HG02588 (cell line): ENCODE results near the gene DOK3.

Source experiments
- ATAC-seq: cut with Tn5 transposase; IDR thresholded peaks from one replicate; pipeline ENCODE4 v1.9.1; 2021; ENCODE audit warnings: mild to moderate bottlenecking, moderate library complexity; ENCODE audit not compliant: unreplicated experiment

The DOK3 gene, protein sequence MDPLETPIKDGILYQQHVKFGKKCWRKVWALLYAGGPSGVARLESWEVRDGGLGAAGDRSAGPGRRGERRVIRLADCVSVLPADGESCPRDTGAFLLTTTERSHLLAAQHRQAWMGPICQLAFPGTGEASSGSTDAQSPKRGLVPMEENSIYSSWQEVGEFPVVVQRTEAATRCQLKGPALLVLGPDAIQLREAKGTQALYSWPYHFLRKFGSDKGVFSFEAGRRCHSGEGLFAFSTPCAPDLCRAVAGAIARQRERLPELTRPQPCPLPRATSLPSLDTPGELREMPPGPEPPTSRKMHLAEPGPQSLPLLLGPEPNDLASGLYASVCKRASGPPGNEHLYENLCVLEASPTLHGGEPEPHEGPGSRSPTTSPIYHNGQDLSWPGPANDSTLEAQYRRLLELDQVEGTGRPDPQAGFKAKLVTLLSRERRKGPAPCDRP

DNA sequence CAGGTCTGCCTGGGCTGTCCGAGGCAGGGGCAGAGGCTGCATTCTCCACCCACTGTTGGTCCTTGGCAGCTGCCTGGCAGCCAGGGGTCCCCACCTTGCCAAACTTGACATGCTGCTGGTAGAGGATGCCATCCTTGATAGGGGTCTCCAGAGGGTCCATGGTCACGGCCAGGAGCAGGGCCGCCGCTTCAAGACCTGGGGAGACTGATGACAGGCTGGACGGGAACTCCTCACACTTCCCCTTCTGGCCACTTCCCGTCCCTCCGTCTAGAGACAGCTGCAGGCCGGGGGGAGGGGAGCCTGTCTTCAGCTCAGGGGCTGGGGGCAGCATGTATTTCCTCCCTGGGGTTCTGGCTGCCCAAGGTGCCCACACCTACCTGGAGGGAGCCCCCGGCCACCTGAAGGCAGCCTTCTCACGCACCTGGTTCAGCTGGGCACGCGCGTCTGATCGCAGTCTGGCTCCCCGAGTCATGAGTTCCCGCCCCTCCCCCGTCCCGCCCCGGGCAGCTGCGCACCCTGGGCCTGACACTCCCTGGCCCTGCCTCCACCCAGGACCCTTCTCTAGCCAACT lies at the start of gene DOK3:
Gene DOK3 (minus strand): TSS at position 446 of the 571 bp plus-strand sequence. CDS start 286 bp downstream, at position 160.
- ATAC-seq, result peak; percentile 28

DNA sequence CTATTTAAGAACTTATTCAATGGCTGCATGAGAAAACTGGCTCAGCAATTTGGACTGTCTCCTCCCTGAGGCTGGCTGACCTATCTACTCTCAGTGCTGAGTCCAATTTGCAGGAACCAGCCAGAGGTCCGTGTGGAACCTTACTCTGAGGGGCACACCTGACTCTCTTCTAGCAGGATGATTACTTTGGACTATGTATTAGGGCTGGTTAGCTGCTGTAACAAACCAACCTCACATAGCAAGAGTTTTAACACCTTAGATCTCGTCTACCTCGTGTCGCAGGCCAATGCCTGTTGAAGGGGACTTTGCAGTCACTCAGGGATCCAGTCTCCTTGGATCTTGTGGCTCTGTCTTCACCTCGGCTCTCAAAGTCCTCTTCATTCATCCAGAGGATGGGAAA lies 48.2 kb upstream of the DOK3 start:
- no peak for ATAC-seq

DNA sequence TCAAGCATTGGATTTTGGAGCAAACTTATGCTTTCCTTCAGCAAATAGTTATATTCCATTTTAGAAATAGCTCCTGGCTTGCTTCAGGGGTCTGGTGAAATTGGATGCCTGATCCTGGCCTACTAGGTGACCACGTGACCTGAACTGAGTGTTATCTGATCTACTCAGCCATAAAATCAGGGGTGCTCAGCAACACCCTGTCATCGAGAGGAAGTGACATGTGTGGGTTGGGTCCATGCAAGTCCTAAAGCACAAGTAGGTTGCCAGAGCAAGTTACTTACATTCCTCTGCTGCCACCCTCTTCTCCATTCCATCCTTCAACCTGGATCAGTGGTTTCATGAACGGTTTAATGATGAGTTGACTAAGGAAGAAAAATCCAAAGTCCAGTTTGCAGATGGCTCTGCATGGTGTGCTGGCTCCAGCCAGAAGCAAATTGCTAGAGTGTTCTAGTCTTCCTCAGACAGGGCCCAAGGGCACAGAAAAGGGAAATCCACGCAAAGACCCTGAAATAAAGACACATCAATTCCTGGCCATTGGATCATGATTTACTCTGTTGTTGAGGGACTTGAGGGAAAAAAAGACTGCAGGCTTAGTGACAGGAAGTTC lies 47.5 kb upstream of the DOK3 start:
- no peak for ATAC-seq

DNA sequence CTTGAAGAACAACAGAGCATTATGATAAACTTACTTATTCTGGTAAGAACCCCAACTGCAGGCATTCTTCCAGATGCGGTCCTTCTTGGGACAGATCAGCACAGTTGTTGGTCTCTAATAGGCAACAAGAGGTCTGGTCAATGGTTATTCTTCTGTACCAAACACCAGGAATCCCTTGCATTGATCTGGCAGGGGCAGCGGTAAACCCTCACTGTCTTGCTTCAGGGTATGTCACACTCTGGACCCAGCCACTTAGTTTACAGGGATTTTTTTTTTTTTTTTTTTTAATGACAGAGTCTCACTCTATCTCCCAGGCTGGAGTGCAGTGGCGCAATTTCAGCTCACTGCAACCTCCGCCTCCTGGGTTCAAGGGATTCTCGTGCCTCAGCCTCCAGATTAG lies 46.0 kb upstream of the DOK3 start:
- no peak for ATAC-seq

DNA sequence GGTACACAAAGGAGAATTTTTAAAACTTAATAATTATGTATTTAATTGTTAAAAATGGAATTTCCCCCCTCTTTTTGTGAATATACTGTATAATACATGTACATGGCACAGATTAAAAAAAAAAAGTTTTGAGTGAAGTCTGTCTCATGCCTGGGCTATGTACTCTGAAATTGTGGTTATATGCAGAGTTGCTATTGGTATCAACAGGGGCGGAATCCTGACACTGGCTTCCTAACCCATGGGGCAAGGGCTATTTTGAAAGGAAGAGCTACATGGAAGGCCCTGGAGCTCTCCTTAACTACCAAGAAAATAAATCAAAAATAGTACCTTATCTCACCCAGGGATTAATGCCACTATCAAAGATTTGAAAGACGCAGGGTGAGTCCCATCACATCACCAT lies 45.6 kb upstream of the DOK3 start:
- no peak for ATAC-seq

DNA sequence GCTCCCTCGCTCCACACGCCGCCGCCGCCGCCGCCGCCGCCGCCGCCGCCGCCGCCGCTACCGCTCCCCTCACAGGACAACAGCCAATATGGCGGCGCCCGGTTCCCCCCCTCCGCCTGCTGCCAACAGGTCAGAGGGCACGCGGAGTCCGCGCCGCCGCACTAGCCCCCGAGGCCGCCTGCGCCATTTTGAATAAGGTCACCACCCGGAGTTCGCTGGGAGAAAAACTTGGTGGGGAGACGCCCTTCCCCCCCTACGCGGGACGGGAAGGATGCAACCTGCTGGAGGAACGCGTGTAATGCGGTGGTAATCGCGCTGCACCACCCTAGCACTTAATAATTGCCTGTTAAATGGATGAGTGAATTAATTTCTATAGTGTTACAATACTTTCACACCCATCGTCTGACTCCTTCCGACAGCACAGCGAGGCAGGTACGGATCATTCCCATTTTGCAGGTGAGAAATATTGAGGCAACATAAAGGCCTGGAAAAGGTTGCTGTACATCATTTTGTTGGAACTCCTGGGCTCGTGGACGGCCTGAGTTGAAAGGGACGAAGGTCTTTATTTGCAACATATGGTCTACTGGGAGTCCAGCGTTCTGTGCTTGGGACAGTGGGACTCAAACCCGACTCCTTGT lies 45.0 kb upstream of the DOK3 start, which contains the start of gene FAM193B:
Gene FAM193B (minus strand): TSS at position 90 of the 638 bp plus-strand sequence. CDS start 105 bp downstream, outside the sequence.
- peak; percentile 92 for ATAC-seq

DNA sequence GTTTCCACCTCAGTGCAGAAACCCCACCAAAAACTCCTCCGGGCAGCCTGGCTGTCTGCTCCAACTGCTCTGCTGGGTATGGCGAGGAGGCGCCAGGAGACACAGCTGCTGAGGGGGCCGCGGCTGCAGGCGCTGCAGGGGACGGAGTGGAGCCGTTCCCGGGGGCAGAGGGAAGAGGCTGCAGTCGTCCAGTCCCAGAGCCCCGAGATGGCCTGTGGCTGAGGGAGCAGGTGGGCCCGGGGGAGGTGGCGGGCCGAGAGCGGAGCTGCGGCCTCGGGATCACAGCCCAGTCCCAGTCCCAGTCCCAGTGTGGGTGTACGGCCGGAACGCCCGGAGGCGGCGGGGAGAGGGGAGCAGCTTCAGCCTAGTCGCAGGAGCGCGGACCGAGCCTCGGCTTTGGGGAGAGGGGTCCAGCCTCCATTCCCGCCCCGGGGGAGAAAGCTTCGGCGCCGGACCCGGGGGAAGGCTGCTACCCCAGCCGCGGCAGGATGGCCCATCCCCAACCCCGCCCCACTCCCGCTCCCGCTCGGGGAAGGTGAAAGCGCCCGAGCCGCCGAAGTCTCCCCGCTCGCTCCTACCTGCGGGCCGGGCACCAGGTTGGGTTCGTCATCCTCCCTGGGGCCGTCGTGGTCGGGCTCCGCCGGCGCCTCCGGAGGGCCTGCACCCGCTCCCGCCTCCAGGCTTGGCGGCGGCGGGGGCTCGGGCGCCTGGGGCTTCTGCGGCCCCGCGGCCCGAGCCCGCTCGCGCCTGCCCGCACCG lies 44.2 kb upstream of the DOK3 start:
- ATAC-seq, result peak; percentile 41

DNA sequence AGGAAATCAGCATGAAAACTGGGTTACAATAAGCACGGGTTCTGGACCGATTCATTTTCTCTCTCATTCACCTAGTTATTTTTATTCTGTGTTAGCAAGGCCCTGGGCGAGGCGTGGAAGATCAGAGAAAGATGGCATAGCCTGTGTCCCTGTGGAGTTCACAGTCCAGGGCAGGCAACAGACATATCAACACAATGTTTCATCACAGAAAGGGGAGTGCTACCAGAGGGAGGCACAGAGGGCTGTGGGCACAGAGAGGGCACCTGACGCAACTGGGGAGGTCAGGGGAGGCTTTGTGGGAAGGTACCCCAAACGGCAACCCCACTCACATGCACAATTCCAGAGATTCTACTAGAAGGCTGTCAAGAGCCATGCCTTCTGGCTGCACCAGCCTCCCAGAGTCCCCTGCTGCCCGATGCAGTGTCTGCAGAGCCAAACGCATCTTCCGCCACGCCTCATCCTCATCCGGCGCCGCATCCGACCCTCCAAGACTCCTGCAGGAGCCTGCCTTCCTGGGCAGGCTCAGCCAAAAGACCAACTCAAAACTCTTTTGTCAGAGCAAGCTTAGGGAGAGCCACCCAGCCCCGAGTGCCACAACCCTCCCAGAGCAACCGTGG lies 43.3 kb upstream of the DOK3 start:
- ATAC-seq, result no peak

DNA sequence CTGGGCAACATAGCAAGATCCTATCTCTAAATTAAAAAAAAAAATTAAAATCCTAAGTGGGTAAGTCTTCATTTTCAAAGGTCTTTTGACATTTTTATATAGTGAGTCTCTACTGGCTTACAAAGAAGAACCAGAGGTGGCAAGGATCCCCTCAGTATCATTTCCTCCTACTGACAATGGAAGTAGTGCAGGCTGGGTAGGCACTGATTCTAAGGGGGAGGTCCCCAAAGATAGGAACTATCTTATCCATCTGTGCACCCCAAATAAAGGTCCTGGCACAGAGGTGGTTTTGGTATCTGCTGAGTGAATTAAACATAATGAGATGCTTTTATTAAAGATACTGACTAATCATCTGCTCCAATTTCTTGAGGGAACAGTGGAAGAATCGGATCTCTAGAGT lies 40.5 kb upstream of the DOK3 start:
- no peak for ATAC-seq

DNA sequence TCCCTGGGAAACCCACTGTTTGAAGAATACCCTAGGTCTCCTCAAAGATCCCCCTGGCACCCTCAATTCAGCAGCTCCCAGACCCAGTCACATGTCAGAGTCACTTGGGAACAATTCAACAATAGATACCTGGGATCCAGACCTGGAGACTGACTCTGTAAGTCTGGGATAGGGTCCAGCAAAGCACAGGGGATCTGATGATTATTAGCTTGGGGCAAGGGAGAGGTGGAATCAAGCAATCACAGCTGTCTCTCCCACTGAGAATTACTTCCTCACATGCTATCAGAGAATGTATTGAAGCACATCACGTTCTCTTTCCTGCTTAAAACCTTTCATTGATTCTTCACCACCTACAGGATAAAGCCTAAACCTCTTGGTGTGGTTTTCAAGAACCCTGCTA lies 38.9 kb upstream of the DOK3 start:
- no peak for ATAC-seq

DNA sequence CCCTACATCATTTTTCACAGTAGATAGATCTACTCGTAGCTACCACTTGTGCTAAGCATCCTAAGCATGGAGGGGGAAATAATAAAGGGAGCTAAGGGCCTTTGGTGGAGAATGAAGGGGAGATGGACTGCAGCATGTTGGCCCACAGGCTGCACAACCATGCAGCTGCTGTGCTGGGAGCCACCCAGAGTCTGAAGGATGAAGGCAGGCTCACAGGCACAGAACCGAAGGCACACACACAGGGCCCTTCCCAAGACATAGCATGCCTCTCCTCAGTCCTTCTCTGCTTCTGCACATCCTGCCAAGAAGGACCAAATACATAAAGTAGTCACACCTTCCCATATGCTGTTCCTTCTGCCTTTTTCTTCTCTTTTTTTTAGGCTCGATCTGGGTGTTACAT lies 38.1 kb upstream of the DOK3 start:
- no peak for ATAC-seq

DNA sequence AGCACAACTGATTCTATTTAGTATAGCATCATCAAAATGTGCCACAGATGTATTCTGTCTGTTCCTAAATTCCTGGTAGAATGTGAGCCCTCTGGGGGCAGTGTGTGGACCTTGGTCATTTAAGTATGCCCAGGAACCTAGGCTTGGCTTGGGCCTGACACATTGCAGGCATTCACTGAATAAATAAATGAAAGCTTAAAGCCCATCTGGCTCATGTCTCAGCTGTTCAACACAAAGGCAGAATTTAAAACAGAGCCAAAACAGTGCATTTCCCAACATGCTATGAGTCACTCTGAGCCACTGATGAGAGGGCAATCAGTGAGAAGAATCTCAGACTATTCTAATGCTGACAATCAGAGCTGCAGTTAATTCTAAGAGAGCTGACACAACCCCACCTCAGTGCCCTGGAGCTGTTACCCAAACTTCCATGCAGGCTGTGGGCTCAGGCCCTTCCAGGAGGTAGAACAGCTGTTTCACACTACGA lies 36.7 kb upstream of the DOK3 start:
- ATAC-seq, result no peak

DNA sequence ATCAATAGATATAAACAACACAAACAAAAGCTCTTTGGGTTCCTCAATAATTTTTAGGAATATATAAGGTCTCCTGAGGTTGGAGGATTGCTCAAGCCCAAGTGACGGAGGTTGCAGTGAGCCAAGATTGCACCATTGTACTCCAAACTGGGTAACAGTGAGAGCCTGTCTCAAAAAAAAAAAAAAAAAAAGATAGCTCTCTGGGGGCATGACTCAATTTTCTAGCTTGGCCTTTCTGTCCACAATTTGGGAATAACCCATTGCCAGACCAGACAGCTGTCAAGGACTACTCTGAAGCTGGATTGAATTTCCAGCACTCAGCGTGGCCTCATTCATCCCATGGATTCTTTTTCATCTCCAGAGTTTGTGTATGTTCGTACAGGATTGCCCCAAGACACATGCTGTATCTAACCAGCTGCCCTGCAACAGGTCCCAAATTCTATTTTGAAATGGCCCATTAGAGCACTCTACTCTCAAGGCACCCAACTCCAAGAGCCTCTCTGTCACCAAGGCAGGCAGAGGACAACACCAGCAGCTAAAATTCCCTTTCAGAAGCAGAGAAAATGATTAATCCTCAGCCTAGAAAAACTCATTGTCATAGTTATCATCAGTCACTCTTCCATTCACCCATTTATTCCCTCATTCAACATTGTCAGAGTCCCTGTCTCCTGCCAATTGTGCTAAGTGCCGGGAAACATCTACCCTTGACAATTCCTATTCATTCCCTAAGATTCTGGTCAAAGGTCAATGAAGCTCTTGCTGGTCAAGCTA lies 36.0 kb upstream of the DOK3 start:
- ATAC-seq, result no peak

DNA sequence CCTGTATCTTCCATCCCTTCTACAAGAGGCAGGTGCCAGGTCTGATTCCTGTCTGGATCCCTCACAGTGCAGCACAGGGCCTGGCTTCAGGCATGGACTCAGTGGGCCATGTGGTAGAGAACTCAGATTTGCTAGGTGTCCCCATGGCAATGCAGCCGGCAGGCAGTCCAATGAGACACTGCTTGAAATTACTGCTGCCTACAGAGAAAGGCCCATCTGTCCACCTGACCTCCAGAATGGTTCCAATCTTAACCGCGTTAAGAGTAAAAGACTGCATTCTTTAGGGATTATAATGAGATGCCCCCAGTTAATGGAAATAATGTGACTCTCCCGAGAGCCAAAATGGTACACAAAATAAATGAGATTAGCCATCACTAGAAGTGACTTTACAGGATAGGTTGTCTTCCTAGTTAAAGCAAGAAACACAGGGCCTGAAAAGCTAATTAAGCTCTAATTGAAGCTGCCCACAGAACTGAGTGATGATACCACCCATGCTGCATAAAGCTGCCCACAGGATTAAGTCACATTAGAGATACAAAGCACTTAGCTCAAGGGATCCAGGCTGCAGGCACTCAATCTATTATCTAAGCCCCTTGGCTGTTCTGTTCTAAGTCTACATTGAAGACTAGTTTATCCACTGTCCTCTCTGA lies 33.3 kb upstream of the DOK3 start:
- no peak for ATAC-seq

DNA sequence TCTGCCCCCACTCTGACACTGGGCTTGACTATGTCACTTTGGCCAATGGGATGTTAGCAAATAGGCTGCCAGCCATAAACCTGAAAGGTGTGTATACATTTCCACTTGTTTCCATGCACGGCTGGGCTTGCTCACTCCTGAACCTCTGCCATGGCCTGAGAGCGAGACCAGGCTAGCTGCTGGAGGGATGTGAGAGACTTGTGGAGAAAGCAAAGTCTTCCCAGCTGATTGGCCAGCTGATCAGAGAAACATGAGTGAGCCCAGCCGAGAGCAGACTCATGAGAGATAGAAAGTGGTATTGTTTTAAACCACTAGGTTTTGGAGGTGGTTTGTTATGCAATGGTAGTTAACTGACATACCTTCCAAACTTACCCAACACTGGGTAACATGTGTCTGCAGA lies 30.8 kb upstream of the DOK3 start:
- ATAC-seq, result no peak

DNA sequence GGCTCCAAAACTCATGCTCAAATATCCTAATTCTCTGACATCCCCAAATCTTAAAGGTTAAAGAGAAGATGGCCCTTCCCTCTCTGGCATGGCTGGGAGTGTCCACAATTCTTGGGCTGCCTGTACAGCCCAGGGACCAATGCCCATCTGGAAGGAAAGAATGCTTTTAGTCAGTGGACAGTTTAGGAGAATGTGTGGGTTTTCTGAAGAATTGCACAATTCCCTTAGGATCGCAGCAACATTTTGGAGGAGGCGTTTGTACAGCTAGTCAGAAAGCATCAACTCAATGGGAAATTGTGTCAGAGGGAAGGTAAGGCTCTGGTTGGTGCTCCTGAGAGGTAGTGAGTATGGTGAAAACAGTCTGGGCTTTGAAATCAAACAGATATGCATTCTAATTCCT lies 29.8 kb upstream of the DOK3 start:
- no peak for ATAC-seq

DNA sequence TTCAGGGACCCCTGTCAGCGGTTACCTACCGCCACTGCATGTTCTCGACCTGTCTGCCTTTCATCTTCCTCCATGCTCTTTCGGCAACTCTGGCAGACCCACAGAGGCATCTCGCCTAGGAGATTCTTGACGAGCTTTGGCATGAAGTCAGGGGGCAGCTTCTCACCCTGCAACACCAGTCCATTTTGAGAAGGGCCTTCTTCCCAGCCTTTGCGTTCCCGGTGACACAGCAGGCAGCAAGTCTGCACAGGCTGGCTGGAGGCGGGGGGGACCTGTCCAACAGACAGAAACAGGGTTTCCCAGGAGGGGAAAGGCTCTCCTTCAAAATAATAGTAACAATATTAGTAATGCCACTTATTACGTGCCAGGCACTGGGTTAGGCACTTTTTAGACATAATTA lies 29.2 kb upstream of the DOK3 start:
- no peak for ATAC-seq

DNA sequence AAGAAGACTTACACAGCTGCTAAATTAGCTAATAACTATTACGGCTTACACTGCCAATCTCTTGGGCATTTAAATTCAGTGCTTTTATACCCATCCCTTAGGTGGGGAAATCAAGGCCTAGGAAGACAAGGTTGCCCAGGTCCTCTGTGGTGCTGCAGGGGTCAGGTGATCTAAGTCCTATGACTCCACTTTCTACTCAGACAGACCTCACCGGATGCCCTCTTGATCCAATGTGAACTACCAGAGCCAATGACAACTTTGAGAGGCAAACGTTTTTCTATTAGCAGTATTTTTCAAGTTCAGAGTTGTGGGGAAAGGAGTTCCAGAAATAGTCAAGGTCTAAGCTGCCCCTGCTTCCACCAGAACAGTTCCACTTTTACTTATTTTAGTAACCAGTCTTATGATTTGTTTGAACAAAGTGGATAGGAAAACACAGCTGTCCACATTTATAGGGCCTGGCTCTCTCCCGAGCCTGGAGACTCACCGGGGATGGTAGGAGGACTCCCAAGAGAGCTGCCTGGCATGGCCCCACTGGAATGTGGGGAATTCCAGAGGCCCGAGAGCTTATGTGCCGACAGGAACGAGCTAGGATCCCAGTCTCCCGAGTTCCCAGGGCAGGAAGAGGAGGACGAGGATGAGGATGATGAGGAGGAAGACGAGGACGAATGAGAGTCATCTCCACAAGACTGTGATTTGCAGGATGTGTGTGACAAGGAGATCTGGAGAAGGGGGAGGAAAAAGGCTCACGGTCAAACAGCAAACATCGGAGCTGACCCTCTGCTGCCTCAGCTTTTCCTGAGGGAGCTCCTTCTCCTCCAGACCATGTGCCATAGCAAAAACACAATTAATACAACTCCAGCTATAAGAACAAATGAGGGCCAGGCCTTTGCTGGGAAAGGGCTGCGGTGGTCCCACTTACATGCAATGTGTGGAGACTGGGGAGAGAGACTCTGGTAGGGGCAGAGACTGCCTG lies 28.0 kb upstream of the DOK3 start:
- ATAC-seq, result no peak
